Liver (tissue), 9 donors: ENCODE results near the gene SNAPC4. TPM values are rescaled to one million over a fixed set of nuclear protein-coding genes. Genes with fewer than 3 reads are reported as not detected.

ENCODE experiments used
- DNase-seq: peaks from one replicate; pipeline ENCODE4 v3.0.0-alpha.2; 2017; ENCODE audit warnings: low spot score
- H3K27ac ChIP-seq, 2 donors: one replicate each; pipeline ENCODE4 v1.7.0; 2013; ENCODE audit warnings: inconsistent platforms in 2 of 2, low read length in 2 of 2, control low read depth in 1 of 2, low read depth in 1 of 2, mild to moderate bottlenecking in 1 of 2
- H3K27me3 ChIP-seq, 4 donors: one replicate each; pipeline versions ENCODE4 v1.6.1 to v1.7.0; 2013; ENCODE audit warnings: low read length in 3 of 4, inconsistent platforms in 1 of 4, mild to moderate bottlenecking in 1 of 4, moderate library complexity in 1 of 4; ENCODE audit not compliant: control insufficient read depth in 4 of 4, insufficient read depth in 4 of 4
- H3K36me3 ChIP-seq, 4 donors: one replicate each; pipeline versions ENCODE4 v1.6.1 to v1.7.0; 2013; ENCODE audit warnings: low read length in 3 of 4, mild to moderate bottlenecking in 3 of 4, low read depth in 1 of 4, moderate library complexity in 1 of 4; ENCODE audit not compliant: control insufficient read depth in 4 of 4, insufficient read depth in 3 of 4
- H3K4me1 ChIP-seq, 4 donors: one replicate each; pipeline versions ENCODE4 v1.6.1 to v1.7.0; 2013; ENCODE audit warnings: low read length in 3 of 4, mild to moderate bottlenecking in 3 of 4, moderate library complexity in 1 of 4; ENCODE audit not compliant: control insufficient read depth in 4 of 4, insufficient read depth in 4 of 4
- H3K4me3 ChIP-seq, 3 donors: one replicate each; pipeline versions ENCODE4 v1.6.1 to v1.7.0; 2013; ENCODE audit warnings: low read length in 3 of 3, control low read depth in 1 of 3, low read depth in 1 of 3, mild to moderate bottlenecking in 1 of 3
- H3K9ac ChIP-seq, 2 donors: one replicate each; pipeline ENCODE4 v1.7.0; 2013; ENCODE audit warnings: low read length in 2 of 2, mild to moderate bottlenecking in 2 of 2, moderate library complexity in 2 of 2, control low read depth in 1 of 2, low read depth in 1 of 2
- H3K9me3 ChIP-seq, 4 donors: one replicate each; pipeline versions ENCODE4 v1.6.1 to v1.7.0; 2013; ENCODE audit warnings: low read length in 3 of 4; ENCODE audit not compliant: control insufficient read depth in 4 of 4
- ATF3 ChIP-seq: IDR thresholded peaks from 2 replicates; pipeline ENCODE4 v1.6.1; 2016; ENCODE audit warnings: antibody characterized with exemption
- EGR1 ChIP-seq, 2 donors: IDR thresholded peaks; 2 replicates each; pipeline ENCODE4 v1.6.1; 2016 to 2018; ENCODE audit warnings: antibody characterized with exemption in 2 of 2, low read depth in 2 of 2
- FOXA2 ChIP-seq: IDR thresholded peaks from 2 replicates; pipeline ENCODE4 v1.6.1; 2016; ENCODE audit warnings: antibody characterized with exemption
- GABPA ChIP-seq, 2 donors: IDR thresholded peaks in 1 of 2; conservative IDR thresholded peaks in 1 of 2; 2 replicates each; pipeline ENCODE4 v1.6.1; 2016; ENCODE audit warnings: antibody characterized with exemption in 2 of 2, mild to moderate bottlenecking in 1 of 2, moderate library complexity in 1 of 2
- HNF4A ChIP-seq, 2 donors: conservative IDR thresholded peaks; 2 replicates each; pipeline ENCODE4 v1.6.1; 2016; ENCODE audit warnings: antibody characterized with exemption in 2 of 2, mild to moderate bottlenecking in 2 of 2
- JUND ChIP-seq, 2 donors: IDR thresholded peaks; 2 replicates each; pipeline ENCODE4 v1.6.1; 2016; ENCODE audit warnings: antibody characterized with exemption in 2 of 2
- NR2F2 ChIP-seq: IDR thresholded peaks from 2 replicates; pipeline ENCODE4 v1.6.1; 2016; ENCODE audit warnings: antibody characterized with exemption
- REST ChIP-seq: IDR thresholded peaks from 2 replicates; pipeline ENCODE4 v1.6.1; 2016; ENCODE audit warnings: antibody characterized with exemption, mild to moderate bottlenecking
- RXRA ChIP-seq, 2 donors: IDR thresholded peaks; 2 replicates each; pipeline ENCODE4 v1.6.1; 2017 to 2018; ENCODE audit warnings: antibody characterized with exemption in 2 of 2, mild to moderate bottlenecking in 1 of 2
- SP1 ChIP-seq: IDR thresholded peaks from 2 replicates; pipeline ENCODE4 v1.6.1; 2018; ENCODE audit warnings: antibody characterized with exemption, mild to moderate bottlenecking
- TAF1 ChIP-seq: conservative IDR thresholded peaks from 2 replicates; pipeline ENCODE4 v1.6.1; 2016; ENCODE audit warnings: antibody characterized with exemption, mild to moderate bottlenecking
- YY1 ChIP-seq: IDR thresholded peaks from 2 replicates; pipeline ENCODE4 v1.6.1; 2016; ENCODE audit warnings: antibody characterized with exemption, mild to moderate bottlenecking
- WGBS: extraction: QIAGEN DNeasy Blood & Tissue Kit; methylation state at CpG from one replicate; pipeline ENCODE4 v1.1.7; 2013; 5-methylcytosine and 5-hydroxymethylcytosine counted together
- polyA plus RNA-seq, 2 donors: library from polyadenylated mRNA; stranded (reverse) in 1 of 2; unstranded in 1 of 2; fragments of 200-250 nt in 1 of 2; fragments of >200 nt in 1 of 2; fragmentation: Nextera tagmentation in 1 of 2; extraction: Ambion mirVana in 1 of 2; gene quantifications; one replicate each; pipeline versions ENCODE4 v1.2.1 to v1.2.3, GENCODE V29; 2013 to 2015
- total RNA-seq, 2 donors: library from RNA; depleted of rRNA; stranded (reverse); fragments of >200 nt; gene quantifications; one replicate each; pipeline ENCODE4 v1.2.3, GENCODE V29; 2014
- donor health status: healthy.
- donor health status: healthy.
- donor health status: healthy.
- donor health status: healthy.
- donor health status: healthy.

SNAPC4 gene
- total and polyA plus RNA-seq, 4 donors: 0.75 to 4.2 (median 3.1) TPM

- Histone ChIP-seq H3K27me3 (no peaks in the 10 kb centered on the region), H3K36me3 (peaks cover 0 to 1% (median 0%) of the 10 kb centered on the region in 4 donors), H3K4me3 (no peak overlapping the region), H3K4me1 (peaks cover 5 to 14% (median 7%) of the 10 kb centered on the region in 4 donors), H3K27ac (no peak overlapping the region), H3K9me3 (no peaks in the 10 kb centered on the region), H3K9ac (no peak overlapping the region)
- WGBS: 93% methylated on average over 38 of the region's 38 CpGs
- DNase-seq: no peak
- TF ChIP-seq RXRA (IDR thresholded peaks at IDR 0.05) (no peak), YY1 (no peak), JUND (IDR thresholded peaks at IDR 0.05) (no peak), ATF3 (no peak), SP1 (no peak), GABPA (IDR thresholded peaks at IDR 0.05 in 1 of 2, conservative IDR thresholded peaks at IDR 0.05 in 1 of 2) (no peak)
These were observed 39.9 kb downstream of the SNAPC4 start for GRCh38 chr9:136359774-136360718.

GRCh38 chr9:136358888-136359287 is 41.1 kb downstream of the SNAPC4 start:
- DNase-seq: no peak
- Histone ChIP-seq H3K27ac (no peak overlapping the region), H3K36me3 (peaks cover 0 to 1% (median 0%) of the 10 kb centered on the region in 4 donors), H3K9me3 (no peaks in the 10 kb centered on the region), H3K4me3 (no peak overlapping the region), H3K4me1 (peaks cover 2 to 8% (median 4%) of the 10 kb centered on the region in 4 donors), H3K9ac (no peak overlapping the region), H3K27me3 (no peaks in the 10 kb centered on the region)
- TF ChIP-seq NR2F2 (no peak), TAF1 (no peak), JUND (IDR thresholded peaks at IDR 0.05) (no peak), SP1 (no peak), FOXA2 (no peak), EGR1 (IDR thresholded peaks at IDR 0.05; ENCODE audit: low read depth in 2 of 2) (no peak), YY1 (no peak)
- WGBS: 81% methylated on average over 2 of the region's 2 CpGs

GRCh38 chr9:136358016-136358415 is 42.0 kb downstream of the SNAPC4 start:
- DNase-seq: no peak
- H3K9ac ChIP-seq: no peak overlapping the region
- H3K36me3 ChIP-seq: peaks cover 0 to 1% (median 0%) of the 10 kb centered on the region in 4 donors
- TF ChIP-seq NR2F2 (no peak), ATF3 (no peak), REST (no peak), HNF4A (conservative IDR thresholded peaks at IDR 0.05) (no peak)
- no peak overlapping the region for H3K4me3 ChIP-seq
- WGBS: 91% methylated on average over 29 of the region's 29 CpGs
- H3K4me1 ChIP-seq: peaks cover 0 to 5% (median 1%) of the 10 kb centered on the region in 4 donors
- no peaks in the 10 kb centered on the region for H3K9me3 ChIP-seq
- H3K27me3 ChIP-seq: no peaks in the 10 kb centered on the region
- no peak overlapping the region for H3K27ac ChIP-seq
